Liver (tissue), 3 donors: ENCODE measurements around the gene C3orf80.

Experiments
- EGR1 ChIP-seq, 2 donors: IDR thresholded peaks; 2 replicates each; pipeline ENCODE4 v1.6.1; 2016 to 2018; ENCODE audit warnings: antibody characterized with exemption in 2 of 2, low read depth in 2 of 2
- FOXA2 ChIP-seq: IDR thresholded peaks from 2 replicates; pipeline ENCODE4 v1.6.1; 2016; ENCODE audit warnings: antibody characterized with exemption
- GABPA ChIP-seq, 2 donors: IDR thresholded peaks in 1 of 2; conservative IDR thresholded peaks in 1 of 2; 2 replicates each; pipeline ENCODE4 v1.6.1; 2016; ENCODE audit warnings: antibody characterized with exemption in 2 of 2, mild to moderate bottlenecking in 1 of 2, moderate library complexity in 1 of 2
- HNF4G ChIP-seq: IDR thresholded peaks from 2 replicates; pipeline ENCODE4 v1.6.1; 2016; ENCODE audit warnings: antibody characterized with exemption
- JUND ChIP-seq, 2 donors: IDR thresholded peaks; 2 replicates each; pipeline ENCODE4 v1.6.1; 2016; ENCODE audit warnings: antibody characterized with exemption in 2 of 2
- RAD21 ChIP-seq, 2 donors: IDR thresholded peaks; 2 replicates each; pipeline ENCODE4 v1.6.1; 2016; ENCODE audit warnings: antibody characterized with exemption in 2 of 2, mild to moderate bottlenecking in 2 of 2
- TAF1 ChIP-seq: conservative IDR thresholded peaks from 2 replicates; pipeline ENCODE4 v1.6.1; 2016; ENCODE audit warnings: antibody characterized with exemption, mild to moderate bottlenecking
- YY1 ChIP-seq: IDR thresholded peaks from 2 replicates; pipeline ENCODE4 v1.6.1; 2016; ENCODE audit warnings: antibody characterized with exemption, mild to moderate bottlenecking
- TF ChIP-seq, protein P1 (sequence below): fragments of 150-350 bp; IDR thresholded peaks from 2 replicates; pipeline ENCODE4 v1.5.1; 2017; ENCODE audit warnings: improper control_type of control experiment, low read depth, low read length; ENCODE audit not compliant: missing input control
- TF ChIP-seq, protein P2 (sequence below): IDR thresholded peaks from 2 replicates; pipeline ENCODE4 v1.6.1; 2016; ENCODE audit warnings: antibody characterized with exemption, mild to moderate bottlenecking
- TF ChIP-seq, protein P3 (sequence below): IDR thresholded peaks from 2 replicates; pipeline ENCODE4 v1.6.1; 2016; ENCODE audit warnings: antibody characterized with exemption
- TF ChIP-seq, protein P4 (sequence below): IDR thresholded peaks from 2 replicates; pipeline ENCODE4 v1.6.1; 2016; ENCODE audit warnings: antibody characterized with exemption
- donor health status: healthy.
- donor health status: healthy.

DNA sequence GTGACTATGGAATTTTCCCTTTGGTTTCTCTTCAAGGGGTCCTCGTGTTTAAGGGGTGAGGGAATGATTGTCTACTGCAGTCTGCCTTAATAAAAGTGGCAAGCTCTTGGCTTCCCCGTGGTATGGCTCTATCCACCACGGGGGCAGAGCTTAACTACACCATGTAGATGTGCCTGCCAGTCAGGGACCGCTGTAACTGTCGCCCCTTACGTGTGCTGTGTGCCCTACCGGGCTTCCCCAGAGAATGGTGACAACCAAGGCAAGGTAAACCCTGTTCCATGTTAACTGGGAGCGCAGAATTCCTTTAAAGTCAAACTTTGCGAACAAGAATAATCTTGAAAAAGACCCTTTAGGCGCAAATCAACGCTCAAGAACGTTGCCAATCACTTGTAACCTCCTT lies 966 bp upstream of the C3orf80 start:
- TF ChIP-seq, protein P1, sequence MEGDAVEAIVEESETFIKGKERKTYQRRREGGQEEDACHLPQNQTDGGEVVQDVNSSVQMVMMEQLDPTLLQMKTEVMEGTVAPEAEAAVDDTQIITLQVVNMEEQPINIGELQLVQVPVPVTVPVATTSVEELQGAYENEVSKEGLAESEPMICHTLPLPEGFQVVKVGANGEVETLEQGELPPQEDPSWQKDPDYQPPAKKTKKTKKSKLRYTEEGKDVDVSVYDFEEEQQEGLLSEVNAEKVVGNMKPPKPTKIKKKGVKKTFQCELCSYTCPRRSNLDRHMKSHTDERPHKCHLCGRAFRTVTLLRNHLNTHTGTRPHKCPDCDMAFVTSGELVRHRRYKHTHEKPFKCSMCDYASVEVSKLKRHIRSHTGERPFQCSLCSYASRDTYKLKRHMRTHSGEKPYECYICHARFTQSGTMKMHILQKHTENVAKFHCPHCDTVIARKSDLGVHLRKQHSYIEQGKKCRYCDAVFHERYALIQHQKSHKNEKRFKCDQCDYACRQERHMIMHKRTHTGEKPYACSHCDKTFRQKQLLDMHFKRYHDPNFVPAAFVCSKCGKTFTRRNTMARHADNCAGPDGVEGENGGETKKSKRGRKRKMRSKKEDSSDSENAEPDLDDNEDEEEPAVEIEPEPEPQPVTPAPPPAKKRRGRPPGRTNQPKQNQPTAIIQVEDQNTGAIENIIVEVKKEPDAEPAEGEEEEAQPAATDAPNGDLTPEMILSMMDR = no peak
- TF ChIP-seq, protein P2, sequence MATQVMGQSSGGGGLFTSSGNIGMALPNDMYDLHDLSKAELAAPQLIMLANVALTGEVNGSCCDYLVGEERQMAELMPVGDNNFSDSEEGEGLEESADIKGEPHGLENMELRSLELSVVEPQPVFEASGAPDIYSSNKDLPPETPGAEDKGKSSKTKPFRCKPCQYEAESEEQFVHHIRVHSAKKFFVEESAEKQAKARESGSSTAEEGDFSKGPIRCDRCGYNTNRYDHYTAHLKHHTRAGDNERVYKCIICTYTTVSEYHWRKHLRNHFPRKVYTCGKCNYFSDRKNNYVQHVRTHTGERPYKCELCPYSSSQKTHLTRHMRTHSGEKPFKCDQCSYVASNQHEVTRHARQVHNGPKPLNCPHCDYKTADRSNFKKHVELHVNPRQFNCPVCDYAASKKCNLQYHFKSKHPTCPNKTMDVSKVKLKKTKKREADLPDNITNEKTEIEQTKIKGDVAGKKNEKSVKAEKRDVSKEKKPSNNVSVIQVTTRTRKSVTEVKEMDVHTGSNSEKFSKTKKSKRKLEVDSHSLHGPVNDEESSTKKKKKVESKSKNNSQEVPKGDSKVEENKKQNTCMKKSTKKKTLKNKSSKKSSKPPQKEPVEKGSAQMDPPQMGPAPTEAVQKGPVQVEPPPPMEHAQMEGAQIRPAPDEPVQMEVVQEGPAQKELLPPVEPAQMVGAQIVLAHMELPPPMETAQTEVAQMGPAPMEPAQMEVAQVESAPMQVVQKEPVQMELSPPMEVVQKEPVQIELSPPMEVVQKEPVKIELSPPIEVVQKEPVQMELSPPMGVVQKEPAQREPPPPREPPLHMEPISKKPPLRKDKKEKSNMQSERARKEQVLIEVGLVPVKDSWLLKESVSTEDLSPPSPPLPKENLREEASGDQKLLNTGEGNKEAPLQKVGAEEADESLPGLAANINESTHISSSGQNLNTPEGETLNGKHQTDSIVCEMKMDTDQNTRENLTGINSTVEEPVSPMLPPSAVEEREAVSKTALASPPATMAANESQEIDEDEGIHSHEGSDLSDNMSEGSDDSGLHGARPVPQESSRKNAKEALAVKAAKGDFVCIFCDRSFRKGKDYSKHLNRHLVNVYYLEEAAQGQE = no peak
- TF ChIP-seq GABPA (IDR thresholded peaks at IDR 0.05 in 1 of 2, conservative IDR thresholded peaks at IDR 0.05 in 1 of 2) (no peak), RAD21 (IDR thresholded peaks at IDR 0.05) (no peak), HNF4G (no peak), JUND (IDR thresholded peaks at IDR 0.05) (no peak), EGR1 (IDR thresholded peaks at IDR 0.05; ENCODE audit: low read depth in 2 of 2) (no peak), YY1 (no peak), TAF1 (no peak), FOXA2 (no peak)
- TF ChIP-seq, protein P3, sequence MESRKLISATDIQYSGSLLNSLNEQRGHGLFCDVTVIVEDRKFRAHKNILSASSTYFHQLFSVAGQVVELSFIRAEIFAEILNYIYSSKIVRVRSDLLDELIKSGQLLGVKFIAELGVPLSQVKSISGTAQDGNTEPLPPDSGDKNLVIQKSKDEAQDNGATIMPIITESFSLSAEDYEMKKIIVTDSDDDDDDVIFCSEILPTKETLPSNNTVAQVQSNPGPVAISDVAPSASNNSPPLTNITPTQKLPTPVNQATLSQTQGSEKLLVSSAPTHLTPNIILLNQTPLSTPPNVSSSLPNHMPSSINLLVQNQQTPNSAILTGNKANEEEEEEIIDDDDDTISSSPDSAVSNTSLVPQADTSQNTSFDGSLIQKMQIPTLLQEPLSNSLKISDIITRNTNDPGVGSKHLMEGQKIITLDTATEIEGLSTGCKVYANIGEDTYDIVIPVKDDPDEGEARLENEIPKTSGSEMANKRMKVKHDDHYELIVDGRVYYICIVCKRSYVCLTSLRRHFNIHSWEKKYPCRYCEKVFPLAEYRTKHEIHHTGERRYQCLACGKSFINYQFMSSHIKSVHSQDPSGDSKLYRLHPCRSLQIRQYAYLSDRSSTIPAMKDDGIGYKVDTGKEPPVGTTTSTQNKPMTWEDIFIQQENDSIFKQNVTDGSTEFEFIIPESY = no peak
- TF ChIP-seq, protein P4, sequence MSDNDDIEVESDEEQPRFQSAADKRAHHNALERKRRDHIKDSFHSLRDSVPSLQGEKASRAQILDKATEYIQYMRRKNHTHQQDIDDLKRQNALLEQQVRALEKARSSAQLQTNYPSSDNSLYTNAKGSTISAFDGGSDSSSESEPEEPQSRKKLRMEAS = no peak
